GM19397 (cell line): ENCODE data around the gene C2orf42.
"Not testable (repeated sequence)": the region's sequence is repeated elsewhere in the genome, so short reads cannot be mapped to it uniquely, and the experiment has no call there.

Experiments
- ATAC-seq: cut with Tn5 transposase; IDR thresholded peaks from one replicate; pipeline ENCODE4 v1.9.1; 2021; ENCODE audit warnings: mild to moderate bottlenecking, moderate library complexity; ENCODE audit not compliant: unreplicated experiment

Gene C2orf42

GRCh38 chr2:70181363-70181956 lies 9.4 kb downstream of the C2orf42 start:
- no peak for ATAC-seq

GRCh38 chr2:70173520-70173919 lies 17.3 kb downstream of the C2orf42 start:
- ATAC-seq = no peak

DNA sequence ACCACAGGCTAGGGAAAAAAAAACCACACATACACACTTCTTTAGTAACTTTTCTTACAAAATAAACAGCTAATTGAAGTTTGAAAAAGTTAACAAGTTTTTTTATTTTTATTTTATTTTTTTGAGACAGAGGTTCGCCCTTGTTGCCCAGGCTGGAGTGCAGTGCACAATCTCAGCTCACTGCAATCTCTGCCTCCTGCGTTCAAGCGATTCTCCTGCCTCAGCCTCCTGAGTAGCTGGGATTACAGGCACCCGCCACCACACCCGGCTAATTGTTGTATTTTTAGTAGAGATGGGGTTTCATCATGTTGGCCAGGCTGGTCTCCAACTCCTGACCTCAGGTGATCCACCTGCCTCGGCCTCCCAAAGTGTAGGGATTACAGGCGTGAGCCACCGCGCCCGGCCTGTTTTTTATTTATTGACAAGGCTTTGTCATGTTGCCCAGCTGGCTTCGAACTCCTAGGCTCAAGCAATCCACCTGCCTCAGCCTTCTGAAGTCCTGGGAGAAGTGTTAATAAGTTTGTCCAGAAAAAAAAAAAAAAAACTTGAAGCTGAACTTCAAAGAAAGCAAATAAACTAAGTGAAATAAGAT lies 21.1 kb downstream of the C2orf42 start:
- ATAC-seq = not testable (repeated sequence)

DNA sequence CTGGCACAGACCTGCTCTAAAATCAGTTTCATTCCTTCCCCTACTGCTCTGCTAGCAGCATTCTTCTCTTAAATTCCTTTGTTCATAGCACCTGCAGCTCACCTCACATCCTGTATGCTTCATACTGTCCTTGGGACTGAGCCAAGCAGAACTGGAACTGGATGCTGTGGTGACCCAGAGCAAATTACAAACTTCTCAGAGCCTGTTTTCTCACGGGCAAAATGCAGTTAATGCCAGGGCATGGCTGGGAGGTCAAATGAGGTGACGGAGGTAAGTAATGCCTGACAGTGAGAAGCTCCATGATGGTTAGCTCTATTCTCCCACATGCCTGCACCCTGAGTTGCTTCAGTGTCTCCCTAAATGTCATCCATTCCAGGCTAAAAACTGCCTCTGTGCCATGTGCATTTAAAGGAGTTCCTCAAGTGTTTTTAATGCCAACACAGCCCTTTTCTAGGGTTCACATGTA lies 29.7 kb downstream of the C2orf42 start:
- peak; percentile 64 for ATAC-seq

DNA sequence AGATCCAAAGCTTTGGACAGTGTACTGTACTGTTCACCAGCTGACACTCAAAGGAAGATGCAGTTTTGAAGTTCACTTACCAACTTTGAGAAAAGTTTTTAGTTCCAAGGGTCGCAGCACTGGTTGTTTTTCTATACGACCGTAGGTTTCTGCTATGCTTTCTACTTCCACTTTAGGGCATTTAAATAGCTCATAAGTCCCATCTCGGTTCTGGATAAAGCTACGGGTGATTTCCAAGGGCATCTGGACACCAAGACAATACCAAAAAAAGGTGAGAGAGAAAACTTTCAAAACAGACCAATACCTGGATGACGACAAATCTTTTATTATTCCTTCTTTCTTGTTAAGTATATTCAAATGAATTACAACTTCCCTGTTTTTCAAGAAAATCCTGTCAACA lies 30.3 kb downstream of the C2orf42 start:
- no peak for ATAC-seq

GRCh38 chr2:70149130-70149686 lies 41.6 kb downstream of the C2orf42 start:
- not testable (repeated sequence) for ATAC-seq

DNA sequence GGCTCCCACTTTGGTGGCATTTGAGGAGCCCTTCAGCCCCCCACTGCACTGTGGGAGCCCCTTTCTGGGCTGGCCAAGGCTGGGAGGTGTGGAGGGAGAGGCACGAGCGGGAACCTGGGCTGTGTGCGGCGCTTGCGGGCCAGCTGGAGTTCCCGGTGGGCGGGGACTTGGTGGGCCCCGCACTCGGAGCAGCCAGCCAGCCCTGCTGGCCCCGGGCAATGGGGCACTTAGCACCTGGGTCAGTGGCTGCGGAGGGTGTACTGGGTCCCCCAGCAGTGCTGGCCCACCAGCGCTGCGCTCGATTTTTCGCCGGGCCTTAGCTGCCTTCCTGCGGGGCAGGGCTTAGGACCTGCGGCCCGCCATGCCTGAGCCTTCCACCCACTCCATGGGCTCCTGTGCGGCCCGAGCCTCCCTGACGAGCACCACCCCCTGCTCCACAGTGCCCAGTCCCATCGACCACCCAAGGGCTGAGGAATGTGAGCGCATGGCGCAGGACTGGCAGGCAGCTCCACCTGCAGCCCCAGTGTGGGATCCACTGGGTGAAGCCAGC lies 42.5 kb downstream of the C2orf42 start:
- not testable (repeated sequence) for ATAC-seq

DNA sequence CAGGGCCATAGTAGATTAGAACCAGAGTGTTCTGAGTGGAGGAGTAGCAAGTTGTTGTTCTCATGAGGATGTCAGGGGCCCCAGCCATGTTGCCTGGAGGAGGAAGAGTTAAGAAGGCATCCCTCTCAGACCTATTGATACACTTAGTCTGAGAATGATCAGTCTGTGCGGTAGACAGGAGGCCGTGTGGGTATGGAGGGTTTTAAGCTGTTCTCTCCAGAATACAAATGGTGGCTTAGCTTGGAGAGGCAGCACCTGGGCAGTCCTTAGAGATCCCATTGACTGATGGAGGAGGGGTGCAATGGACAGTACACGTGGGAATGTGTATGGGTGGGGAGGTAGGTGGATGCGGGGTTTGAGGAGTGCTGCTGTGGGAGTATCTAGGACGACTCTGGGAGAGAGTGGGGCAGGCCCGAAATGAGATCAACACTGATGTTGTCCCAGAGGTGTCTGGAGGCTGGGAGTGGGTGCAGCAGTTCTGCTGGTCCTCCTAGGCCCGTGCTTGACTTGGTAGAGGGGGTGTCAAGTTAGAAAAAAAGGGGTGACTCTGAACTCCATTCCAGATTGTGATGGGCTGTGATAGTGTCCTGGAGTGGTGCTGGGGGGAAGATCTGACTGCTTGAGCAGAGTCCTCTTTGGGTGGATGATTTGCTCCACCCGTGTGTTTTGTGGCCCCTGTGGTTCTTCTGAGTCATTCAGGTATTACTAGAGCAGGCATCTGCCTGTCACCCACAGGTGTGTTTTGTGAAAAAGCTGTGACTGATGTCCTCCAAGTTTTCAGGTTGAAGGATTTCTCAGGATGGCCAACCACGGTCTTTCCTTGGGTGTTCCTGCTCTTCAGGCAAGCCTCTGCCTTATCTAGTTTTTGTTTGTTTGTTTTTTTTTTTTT lies 44.7 kb downstream of the C2orf42 start:
- no peak for ATAC-seq

DNA sequence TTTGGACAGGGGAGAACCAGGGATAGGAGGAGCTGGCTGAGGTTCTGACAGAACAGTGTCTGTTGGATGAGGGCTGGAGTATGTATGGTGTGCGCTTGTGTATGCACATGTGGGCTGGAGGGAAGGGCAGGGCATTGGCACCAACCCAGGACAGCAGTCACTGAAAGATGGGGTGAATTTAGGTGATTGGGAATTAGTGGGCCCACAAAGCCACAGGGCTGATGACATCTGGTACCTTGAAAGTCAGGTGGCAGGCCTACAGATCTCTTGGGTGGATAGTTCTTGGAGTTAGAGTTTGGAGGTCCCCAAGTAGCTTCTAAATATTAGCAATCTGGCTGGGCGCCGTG lies 45.7 kb downstream of the C2orf42 start:
- no peak for ATAC-seq

GRCh38 chr2:70144443-70145143 lies 46.2 kb downstream of the C2orf42 start:
- no peak for ATAC-seq

DNA sequence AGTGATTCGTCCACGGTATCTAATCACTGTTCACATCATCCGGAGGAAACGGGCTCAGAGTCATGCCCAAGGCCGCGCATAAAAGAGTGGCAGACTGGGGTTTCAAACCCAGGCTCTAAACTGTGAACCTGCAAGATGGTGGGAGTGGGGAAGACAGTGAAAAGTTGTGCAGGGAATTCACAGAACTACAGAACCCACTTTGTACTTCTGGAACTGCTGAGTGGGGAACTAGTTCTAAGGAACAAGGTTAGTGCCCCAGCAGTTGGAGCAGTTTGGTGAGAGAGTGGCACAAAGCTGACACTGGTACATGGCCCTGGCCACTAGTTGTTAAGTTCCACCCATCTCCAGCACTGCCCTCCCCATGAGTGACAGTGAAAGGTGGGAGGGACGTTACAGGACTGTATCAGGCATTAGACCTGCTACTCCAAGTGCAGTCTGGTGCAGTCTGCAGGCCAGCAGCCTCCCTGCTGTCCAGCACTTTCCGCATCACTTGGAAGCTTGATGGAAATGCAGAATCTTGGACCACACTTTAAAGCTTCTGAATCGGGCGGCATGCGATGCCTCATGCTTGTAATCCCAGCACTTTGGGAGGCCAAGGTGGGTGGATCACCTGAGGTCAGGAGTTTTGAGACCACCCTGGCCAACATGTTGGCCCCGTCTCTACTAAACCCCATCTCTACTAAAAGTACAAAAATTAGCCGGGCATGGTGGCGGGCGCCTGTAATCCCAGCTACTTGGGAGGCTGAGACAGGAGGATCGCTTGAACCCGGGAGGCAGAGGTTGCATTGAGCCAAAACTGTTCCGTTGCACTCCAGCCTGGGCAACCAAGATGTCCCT lies 47.3 kb downstream of the C2orf42 start:
- no peak for ATAC-seq

DNA sequence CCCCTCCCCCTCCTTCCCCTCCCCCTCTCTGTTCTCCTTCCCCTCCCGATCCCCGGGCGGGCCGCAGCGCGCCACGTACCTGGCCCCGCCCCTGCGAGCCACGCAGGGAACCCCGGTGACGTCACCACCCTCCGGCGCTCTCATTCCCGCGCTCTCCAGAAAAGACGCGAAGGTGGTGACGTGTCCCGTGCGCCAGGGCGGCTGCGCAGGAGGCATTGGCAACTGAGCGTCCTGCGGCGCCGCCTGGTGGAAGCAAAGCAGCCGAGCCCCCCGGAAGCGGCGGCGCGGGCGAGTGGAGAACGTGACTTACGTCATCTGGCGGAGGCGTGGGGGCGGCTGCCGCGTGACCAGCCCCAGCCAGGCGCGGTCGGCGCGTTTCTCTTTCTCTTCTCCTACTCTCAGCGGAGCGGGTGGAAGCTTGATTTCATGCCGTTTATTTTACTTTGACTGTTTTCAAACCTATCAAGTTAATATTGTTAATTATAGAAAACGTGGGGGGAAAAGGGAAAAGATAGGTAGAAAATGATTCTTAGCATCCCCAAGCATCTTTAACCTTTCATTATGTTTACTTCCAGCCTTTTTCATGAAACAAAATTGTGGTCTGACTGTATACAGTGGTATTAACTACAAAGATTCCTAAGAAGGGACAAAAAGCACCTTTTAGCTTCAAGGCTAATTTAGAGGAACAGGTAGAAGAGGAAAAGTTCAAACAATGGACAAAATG lies 48.1 kb downstream of the C2orf42 start:
- peak; percentile 77 for ATAC-seq

DNA sequence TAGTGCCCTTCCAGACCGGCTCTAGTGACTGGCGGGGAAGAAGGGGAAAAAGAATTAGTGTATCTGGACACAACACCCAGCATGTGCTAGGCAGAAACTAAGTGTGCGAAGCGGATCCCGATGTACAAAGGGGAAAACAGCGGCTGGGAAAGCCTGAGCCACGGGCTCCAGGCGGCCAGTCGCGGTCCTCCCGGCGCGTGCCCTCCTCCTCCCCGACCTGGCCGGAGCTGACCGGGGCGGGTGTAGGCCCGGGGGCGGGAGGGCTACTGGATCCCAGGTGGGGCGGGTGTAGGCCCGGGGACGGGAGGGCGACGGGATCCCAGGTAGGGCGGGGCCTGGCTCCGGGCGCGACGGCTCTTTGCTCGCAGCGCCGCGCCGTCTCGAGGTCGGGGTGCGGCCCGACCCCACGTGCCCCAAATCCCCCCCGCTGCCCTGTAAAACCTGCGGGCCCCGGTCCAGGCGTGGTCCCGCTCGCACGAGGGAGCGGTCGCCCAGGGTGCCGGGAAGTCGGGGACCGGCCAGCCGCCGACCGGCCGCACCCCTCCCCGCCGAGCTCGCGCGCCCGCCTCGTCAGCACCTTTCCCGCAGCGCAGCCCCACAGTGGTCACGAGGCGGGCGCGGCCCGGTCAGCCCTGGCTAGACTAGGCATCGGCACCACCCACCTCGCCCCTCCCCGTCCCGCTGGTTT lies 48.8 kb downstream of the C2orf42 start:
- ATAC-seq = peak; percentile 34

DNA sequence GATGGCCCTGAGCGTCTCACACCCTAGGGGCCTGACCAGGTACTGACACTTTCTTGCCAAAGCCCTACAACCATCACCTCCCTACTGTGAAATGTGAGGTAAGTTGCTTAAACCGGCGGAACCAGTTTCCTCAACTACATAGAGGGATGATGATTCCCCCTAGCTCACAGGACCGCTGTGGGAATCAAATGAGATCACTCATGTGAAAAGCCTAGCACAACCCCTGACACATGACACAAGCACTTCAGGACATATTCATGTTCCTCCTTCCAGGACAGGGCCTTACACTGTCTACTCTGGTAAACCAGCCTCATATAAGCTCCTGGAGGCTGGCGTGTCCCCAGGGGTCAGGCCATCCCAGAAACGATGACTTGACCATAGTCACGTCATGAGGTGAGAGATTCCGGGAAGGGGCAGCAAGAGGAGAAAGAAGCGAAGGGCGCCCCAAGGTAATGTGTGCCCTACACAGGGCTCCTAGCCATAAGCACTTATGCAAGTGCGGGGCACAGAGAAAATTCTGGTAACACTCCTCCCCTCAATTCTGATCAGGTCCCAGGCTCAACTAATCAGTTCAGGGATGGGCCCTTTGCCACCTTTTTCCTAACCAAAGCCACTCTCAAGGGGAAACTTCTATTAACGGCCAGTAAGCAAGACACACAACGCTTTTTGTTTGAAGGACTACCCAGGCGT lies 49.5 kb downstream of the C2orf42 start:
- peak; percentile 23 for ATAC-seq

GRCh38 chr2:70140791-70141211 lies 50.0 kb downstream of the C2orf42 start:
- ATAC-seq = no peak

DNA sequence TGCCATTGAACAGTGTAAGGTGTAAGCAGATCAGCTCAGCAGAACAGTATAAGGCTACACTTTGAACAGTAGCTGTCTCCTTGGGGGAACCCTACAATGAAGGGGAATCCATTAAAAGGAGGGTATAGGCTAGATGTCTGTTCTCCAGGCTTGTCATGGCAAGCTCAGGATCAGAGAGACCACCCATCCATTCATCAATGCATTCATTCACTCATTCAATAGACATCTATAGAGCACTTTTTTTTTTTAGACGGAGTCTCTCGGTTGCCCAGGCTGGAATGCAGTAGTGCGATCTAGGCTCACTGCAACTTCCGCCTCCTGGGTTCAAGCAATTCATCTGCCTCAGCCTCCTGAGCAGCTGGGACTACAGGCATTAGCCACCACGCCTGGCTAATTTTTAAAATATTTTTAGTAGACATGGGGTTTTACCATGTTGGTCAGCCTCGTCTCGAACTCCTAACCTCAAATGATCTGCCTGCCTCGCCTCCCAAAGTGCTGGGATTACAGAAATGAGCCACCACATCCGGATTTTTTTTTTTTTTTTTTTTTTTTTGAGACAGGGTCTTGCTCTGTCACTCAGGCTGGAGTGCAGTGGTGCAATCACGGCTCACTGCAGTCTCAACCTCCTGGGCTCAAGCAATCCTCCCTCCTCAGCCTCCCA lies 56.4 kb downstream of the C2orf42 start:
- ATAC-seq = not testable (repeated sequence)
